Measurements from ENCODE around the gene PALLD. TPM values are rescaled to one million over a fixed set of nuclear protein-coding genes. Genes with fewer than 3 reads are reported as not detected.

Gene PALLD
- total and polyA plus RNA-seq, 2 of the 8 experiments (the other 6 are each of a cell fraction or from before 2014, with no cell fraction given), result 10.5 to 25.0 TPM

DNA sequence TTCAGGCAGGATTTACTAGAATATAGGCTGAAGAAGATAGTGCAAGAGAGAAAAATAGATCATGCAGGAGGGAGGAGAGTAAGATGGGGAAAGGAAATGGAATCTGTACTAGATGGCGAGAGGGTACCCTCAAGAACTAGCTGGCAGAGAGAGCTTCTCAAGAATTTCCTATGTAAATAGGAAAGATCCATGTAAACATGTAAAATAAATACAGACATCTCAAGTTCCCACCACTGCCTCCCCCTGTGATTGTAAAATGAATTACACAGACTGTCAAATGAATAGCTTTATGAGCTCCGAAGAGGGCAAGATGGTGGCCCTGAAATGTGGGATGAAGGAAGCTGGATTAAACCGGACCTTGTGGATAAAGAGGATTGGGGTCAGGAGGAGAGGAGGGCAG is 178.0 kb downstream of the PALLD start:
- CTCF ChIA-PET (ENCODE audit: partially characterized antibody), result interaction anchor here (0.8 to 2.5 kb wide), 12 partner anchors 18 to 268 kb away, joined by 3 to 9 read pairs (median 4); no protein-coding TSS in a partner anchor
- POLR2A ChIA-PET (ENCODE audit: partially characterized antibody), result no interaction called here
- H3K27ac ChIP-seq (ENCODE audit: low read depth, low read length), result no peak overlapping the region

More for the DNA sequence above, 178.0 kb downstream of the PALLD start:
- Histone ChIP-seq H3K4me3 (ENCODE audit: extremely low read depth in 1 of 4, insufficient read depth in 2 of 4, low read depth in 3 of 4, low read length in 4 of 4) (no peak overlapping the region), H3K56ac (replicated peaks; ENCODE audit: insufficient read length, low read depth, low read length) (no peak overlapping the region), H3K79me2 (ENCODE audit: control insufficient read depth in 1 of 2, insufficient read depth in 2 of 2, low read length in 2 of 2) (no peaks in the 10 kb centered on the region), H2AK5ac (ENCODE audit: low read depth, low read length) (no peak overlapping the region), H3K27me3 (replicated peaks in 1 of 4; ENCODE audit: control insufficient read depth in 3 of 4, extremely low read depth in 1 of 4, insufficient read depth in 3 of 4, low read length in 3 of 4) (no peaks in the 10 kb centered on the region), H4K5ac (ENCODE audit: insufficient read length, low read depth, low read length) (no peak overlapping the region), H3K9me3 (ENCODE audit: insufficient read depth in 2 of 2, low read depth in 1 of 2, low read length in 1 of 2) (no peaks in the 10 kb centered on the region), H2BK15ac (ENCODE audit: low read length) (no peak overlapping the region), H3K14ac (ENCODE audit: insufficient read length) (no peak overlapping the region), H3K4me1 (replicated peaks in 1 of 4; ENCODE audit: control insufficient read depth in 3 of 4, insufficient read depth in 4 of 4, low read length in 3 of 4) (no peaks in the 10 kb centered on the region; a peak in 1 of 7 replicates), H2BK120ac (replicated peaks; ENCODE audit: low read depth, low read length) (no peak overlapping the region), H2BK12ac (ENCODE audit: low read depth, low read length) (no peak overlapping the region), H4K20me1 (replicated peaks in 1 of 2; ENCODE audit: control insufficient read depth in 1 of 2, insufficient read depth in 2 of 2, low read length in 2 of 2) (peaks cover 0 to 4% of the 10 kb centered on the region in 2 experiments), H2BK20ac (ENCODE audit: low read length) (no peak overlapping the region), H4K91ac (replicated peaks; ENCODE audit: insufficient read length, low read length) (no peak overlapping the region), H3K9ac (replicated peaks in 1 of 4; ENCODE audit: extremely low read depth in 1 of 4, low read depth in 3 of 4, low read length in 3 of 4) (no peak overlapping the region), H4K8ac (ENCODE audit: extremely low read depth, insufficient read depth, low read length) (no peak overlapping the region), H3K4ac (replicated peaks; ENCODE audit: insufficient read length, low read depth, low read length) (no peak overlapping the region), H3K4me2 (ENCODE audit: insufficient read depth in 1 of 2, low read depth in 2 of 2, low read length in 2 of 2) (no peak overlapping the region), H3K79me1 (ENCODE audit: low read depth, low read length) (no peaks in the 10 kb centered on the region; the same call in 1 of the 2 replicates), H2AFZ (ENCODE audit: low read length) (no peak overlapping the region), H3K23me2 (ENCODE audit: low read depth, low read length) (peaks cover 9% of the 10 kb centered on the region; the same call in 1 of the 2 replicates), H3K36me3 (ENCODE audit: control insufficient read depth in 2 of 4, insufficient read depth in 4 of 4, low read length in 3 of 4) (no peaks in the 10 kb centered on the region; a peak in 1 of 8 replicates), H3K18ac (ENCODE audit: extremely low read depth, low read length) (no peak overlapping the region), H3K23ac (ENCODE audit: insufficient read length) (no peak overlapping the region), H2BK5ac (ENCODE audit: low read depth, low read length) (no peak overlapping the region)
- DNase-seq (ENCODE audit: low read depth in 1 of 2, low spot score in 2 of 2) (no peak), FAIRE-seq (no peak)
- no peak for TF ChIP-seq KDM1A (IDR thresholded peaks at IDR 0.05; ENCODE audit: borderline replicate concordance, low read length)
- TF ChIP-seq, protein P1, sequence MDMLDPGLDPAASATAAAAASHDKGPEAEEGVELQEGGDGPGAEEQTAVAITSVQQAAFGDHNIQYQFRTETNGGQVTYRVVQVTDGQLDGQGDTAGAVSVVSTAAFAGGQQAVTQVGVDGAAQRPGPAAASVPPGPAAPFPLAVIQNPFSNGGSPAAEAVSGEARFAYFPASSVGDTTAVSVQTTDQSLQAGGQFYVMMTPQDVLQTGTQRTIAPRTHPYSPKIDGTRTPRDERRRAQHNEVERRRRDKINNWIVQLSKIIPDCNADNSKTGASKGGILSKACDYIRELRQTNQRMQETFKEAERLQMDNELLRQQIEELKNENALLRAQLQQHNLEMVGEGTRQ (IDR thresholded peaks at IDR 0.05; ENCODE audit: low read length), result no peak
- TF ChIP-seq KDM5A (IDR thresholded peaks at IDR 0.05; ENCODE audit: low read length), result no peak
- no peak for TF ChIP-seq BACH1 (IDR thresholded peaks at IDR 0.05; ENCODE audit: low read length)
- TF ChIP-seq JUN (IDR thresholded peaks at IDR 0.05; ENCODE audit: low read depth, low read length), result no peak
- no peak for TF ChIP-seq GTF2F1 (IDR thresholded peaks at IDR 0.05; ENCODE audit: borderline replicate concordance, low read depth, low read length)
- WGBS, 2 experiments (ENCODE audit: extremely low coverage in 1 of 2, insufficient coverage in 1 of 2, insufficient read length in 1 of 2, insufficient replicate concordance in 2 of 2, low coverage in 1 of 2, low lambda C conversion rate in 2 of 2, missing lambda C conversion rate in 1 of 2), result 91% methylated on average over 3 of the region's 3 CpGs; no CpG with 5 or more reads in 1 of the 2 experiments

Data from H1 (cell line).